HL-60 (cell line): ENCODE measurements around the gene LARP4B.

Experiments
- CTCF ChIP-seq: IDR thresholded peaks from one replicate; pipeline ENCODE4 v1.5.1; 2011; ENCODE audit warnings: low read length, control low read depth, inconsistent platforms; ENCODE audit not compliant: insufficient read depth
- GABPA ChIP-seq: IDR thresholded peaks from 2 replicates; pipeline ENCODE4 v1.6.1; 2012; ENCODE audit warnings: low read depth
- POLR2AphosphoS5 ChIP-seq: IDR thresholded peaks from 2 replicates; pipeline ENCODE4 v1.6.1; 2012; ENCODE audit warnings: low read depth
- SPI1 ChIP-seq: IDR thresholded peaks from 2 replicates; pipeline ENCODE4 v1.6.1; 2012; ENCODE audit warnings: low read depth, mild to moderate bottlenecking, borderline replicate concordance

GRCh38 chr10:785861-786214 is 145.7 kb downstream of the LARP4B start:
- no peak for TF ChIP-seq CTCF
- TF ChIP-seq POLR2AphosphoS5, result no peak
- TF ChIP-seq SPI1, result no peak
- TF ChIP-seq GABPA, result no peak
